Astrocyte of the cerebellum (primary cell): ENCODE measurements around the gene RBBP5.

ENCODE experiments used
- DNase-seq: peaks from one replicate; pipeline ENCODE4 v3.0.0-alpha.2; 2011; ENCODE audit warnings: low read depth
- H3K4me3 ChIP-seq: 2 replicates; pipeline ENCODE4 v1.5.1; 2011; ENCODE audit warnings: mild to moderate bottlenecking, low read depth, low read length, moderate library complexity
- CTCF ChIP-seq: IDR thresholded peaks from 2 replicates; pipeline ENCODE4 v1.5.1; 2012; ENCODE audit warnings: low read length, low read depth, moderate library complexity, mild to moderate bottlenecking; ENCODE audit errors: missing control alignments
- in situ Hi-C: cut with HindIII; loops from 2 replicates; pipeline ENCODE4 v1.10.0; 2017; ENCODE audit warnings: low sequenced_read_pairs

RBBP5 gene

GRCh38 chr1:205057808-205058575 is 63.8 kb downstream of the RBBP5 start:
- no peak for DNase-seq
- no peak for TF ChIP-seq CTCF
- in situ Hi-C loops, result loop anchor here (5.0 kb wide), 1 partner anchor 46 kb away; no protein-coding TSS in a partner anchor
- H3K4me3 ChIP-seq, result no peak overlapping the region

DNA sequence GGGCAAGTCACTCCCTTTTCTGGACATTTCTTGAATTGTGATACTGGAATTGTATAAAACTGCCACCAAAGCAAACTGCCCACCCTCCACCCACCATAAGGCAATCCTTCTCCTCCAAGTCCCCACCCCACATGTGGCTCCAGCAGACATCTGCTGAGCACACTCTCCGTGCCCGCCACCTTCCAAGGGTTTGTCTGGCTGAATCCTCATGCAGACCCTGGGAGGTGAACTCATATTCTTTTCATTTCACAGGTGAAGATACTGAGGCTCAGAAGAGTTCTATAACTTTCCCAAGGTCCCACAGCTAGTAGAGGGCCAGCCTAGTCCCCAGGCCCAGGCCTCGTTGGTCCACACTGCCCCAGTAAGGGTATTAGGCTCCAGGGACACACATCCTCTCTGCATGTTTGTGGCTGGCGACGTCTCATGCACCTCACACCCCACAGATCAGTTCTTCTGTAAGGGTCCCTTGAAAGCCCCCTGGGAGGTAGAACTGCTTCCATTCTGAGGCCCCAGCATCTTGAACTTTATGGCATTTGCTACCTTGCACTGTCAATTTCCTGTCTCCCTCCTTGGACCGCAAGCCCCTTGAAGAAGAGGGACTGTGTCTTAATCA is 64.7 kb downstream of the RBBP5 start:
- TF ChIP-seq CTCF, result no peak
- DNase-seq, result no peak
- H3K4me3 ChIP-seq, result no peak overlapping the region
- in situ Hi-C loops, result loop anchor here (5.0 kb wide), 1 partner anchor 45 kb away; no protein-coding TSS in a partner anchor

DNA sequence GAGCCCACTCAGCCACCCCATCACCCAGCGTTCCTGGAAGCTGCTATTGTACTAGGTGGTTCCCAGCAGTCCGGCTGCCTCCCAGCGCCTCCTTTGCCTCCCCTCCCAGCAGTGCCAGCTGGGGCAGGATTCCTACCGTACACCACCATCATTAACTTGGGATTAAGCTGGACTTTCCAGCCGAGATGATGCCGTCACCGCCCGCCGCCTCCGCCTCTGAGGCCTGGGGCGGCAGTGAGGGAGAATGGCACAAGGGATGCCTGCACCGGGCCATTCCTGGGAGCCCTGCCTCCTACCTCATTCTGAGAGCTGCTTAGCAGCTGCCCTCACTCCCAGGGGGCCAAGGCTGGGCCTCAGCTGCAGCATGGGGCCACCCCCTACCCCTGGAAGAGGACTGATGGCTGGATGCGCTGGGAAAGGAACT is 65.6 kb downstream of the RBBP5 start:
- DNase-seq, result no peak
- TF ChIP-seq CTCF, result no peak
- in situ Hi-C loops, result loop anchor here (5.0 kb wide), 1 partner anchor 44 kb away; no protein-coding TSS in a partner anchor
- H3K4me3 ChIP-seq, result no peak overlapping the region

GRCh38 chr1:205054013-205054412 is 67.8 kb downstream of the RBBP5 start:
- no peak for DNase-seq
- H3K4me3 ChIP-seq, result no peak overlapping the region
- in situ Hi-C loops, result no loop called here
- no peak for TF ChIP-seq CTCF

DNA sequence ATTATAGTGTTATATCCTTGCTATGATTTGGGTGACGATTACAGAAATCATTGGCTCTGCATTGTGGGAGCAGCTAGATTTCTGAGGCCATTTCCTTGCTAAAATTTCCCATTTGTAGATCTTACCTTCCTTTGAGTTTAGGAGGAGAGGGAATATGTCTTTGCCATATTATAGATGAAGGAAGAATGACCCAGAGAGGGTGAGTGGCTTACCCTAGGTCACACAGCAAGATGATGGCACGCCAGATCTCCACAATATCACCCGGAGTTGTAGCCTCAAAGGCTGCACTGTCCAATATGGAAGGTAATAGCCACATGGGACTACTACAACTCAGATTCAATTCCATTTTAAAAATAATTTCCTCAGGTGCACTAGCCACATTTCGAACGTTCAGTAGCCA is 68.5 kb downstream of the RBBP5 start:
- no peak for TF ChIP-seq CTCF
- DNase-seq, result no peak
- in situ Hi-C loops, result no loop called here
- H3K4me3 ChIP-seq, result no peak overlapping the region

DNA sequence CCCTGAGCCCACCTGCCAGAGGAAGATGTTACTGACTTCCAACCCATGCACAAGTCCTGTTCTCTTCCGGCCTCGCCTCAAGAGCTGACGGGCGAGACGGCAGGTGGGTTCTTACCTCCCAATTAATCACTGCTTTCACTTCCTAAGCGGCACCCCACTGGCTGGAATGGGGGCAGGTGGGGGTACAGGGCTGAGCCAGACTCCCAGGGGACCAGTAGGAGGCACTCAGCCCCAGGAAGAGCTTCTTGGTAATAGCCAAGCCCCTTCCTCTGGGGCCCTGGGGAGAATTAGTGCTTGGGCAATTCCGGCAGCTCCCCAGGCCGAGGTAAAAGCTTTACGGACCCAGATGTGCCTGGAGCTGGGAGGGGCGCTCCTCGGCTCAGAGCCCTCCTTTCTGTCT is 69.1 kb downstream of the RBBP5 start:
- no peak for TF ChIP-seq CTCF
- in situ Hi-C loops, result no loop called here
- DNase-seq, result no peak
- H3K4me3 ChIP-seq, result no peak overlapping the region
